Stimulated activated CD4-positive, alpha-beta T cell treated with anti-CD3 and anti-CD28 coated beads, Interleukin-1b, Interleukin-23, amount 100 ng/mL, for 48 hours (primary cell): Measurements from ENCODE around the gene NBAS.
"Not testable (repeated sequence)": the region's sequence is repeated elsewhere in the genome, so short reads cannot be mapped to it uniquely, and the experiment has no call there.

ENCODE experiments used
- DNase-seq: peaks from one replicate; pipeline ENCODE4 v3.0.0-alpha.2; 2020

Gene NBAS

DNA sequence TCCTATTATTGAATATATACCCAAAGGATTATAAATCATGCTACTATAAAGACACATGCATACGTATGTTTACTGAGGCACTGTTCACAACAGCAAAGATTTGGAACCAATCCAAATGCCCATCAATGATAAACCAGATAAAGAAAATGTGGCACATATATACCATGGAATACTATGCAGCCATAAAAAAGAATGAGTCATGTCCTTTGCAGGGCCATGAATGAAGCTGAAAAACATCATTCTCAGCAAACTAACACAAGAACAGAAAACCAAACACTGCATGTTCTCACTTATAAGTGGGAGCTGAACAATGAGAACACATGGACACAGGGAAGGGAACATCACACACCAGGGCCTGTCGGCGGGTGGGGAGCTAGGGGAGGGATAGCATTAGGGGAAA, 310.2 kb downstream of the NBAS start:
- not testable (repeated sequence) for DNase-seq

GRCh38 chr2:15246870-15247269, 314.3 kb downstream of the NBAS start:
- no peak for DNase-seq

- no peak for DNase-seq
Observed at GRCh38 chr2:15243762-15244161, 317.4 kb downstream of the NBAS start.

GRCh38 chr2:15242936-15243461, 318.1 kb downstream of the NBAS start:
- DNase-seq = no peak

DNA sequence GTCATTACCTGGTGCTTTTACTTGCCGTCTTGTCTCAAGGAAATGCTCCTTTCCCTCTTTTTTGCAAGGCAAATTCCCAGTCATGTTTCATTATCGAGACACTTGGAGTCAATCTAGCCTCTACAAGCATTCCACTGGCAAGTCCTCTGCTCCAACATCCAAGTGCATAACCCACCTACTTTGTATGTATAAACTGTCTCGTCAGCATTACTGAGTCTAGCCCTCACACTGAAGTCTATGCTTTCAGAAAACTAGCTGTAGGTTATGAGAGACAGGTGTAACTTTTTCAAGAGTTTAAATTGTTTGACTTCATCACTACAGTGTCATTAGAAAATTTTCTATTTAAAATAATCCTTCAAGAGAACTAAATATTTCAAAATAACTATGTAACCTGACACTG, 319.2 kb downstream of the NBAS start:
- DNase-seq = no peak

GRCh38 chr2:15241201-15241600, 319.9 kb downstream of the NBAS start:
- no peak for DNase-seq

DNA sequence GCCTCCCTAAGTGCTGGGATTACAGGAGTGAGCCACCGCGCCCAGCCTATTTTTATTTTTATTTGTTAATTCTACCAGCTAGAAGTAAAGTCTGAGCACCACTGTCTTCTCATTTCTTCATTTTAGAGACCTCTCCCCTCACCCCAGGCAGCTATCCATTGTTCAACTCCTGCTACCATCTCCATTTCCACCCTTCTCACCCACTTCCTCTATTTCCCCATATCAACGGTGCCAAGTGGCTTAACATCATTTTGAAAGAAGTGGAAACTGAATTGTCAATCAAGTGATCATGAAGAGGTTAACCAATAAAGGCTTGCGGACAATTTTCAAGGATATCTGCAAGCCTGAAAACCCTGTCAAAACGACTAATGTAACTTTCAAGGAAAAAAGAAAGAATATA, 323.1 kb downstream of the NBAS start:
- no peak for DNase-seq

DNA sequence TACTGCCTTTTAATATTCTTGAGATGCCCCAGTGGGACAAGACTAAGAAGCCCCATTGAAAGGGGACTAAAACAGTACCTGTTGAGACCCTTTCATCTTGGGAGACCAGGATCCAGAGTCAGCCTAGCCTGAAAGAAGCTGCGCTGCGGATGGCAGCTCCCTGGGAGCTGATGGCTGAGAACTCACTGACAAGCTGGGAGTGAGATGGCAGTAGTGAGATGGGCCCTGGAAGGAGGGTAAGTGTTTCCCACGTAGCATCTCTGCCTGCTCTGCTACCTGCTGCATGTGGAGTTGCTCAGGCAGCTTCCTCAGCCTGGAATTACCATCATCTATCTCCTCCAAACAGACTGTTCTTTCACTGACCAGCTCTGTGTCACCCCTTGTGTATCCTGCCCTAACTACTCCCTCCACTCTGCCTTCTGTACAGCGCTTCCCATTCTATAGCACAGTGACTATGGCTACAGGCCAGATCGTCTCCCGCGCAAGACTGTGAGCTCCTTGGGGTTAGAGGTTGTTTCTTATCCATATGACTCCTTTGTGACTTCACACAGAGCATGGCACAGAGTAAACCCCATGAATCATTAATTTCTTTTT, 330.4 kb downstream of the NBAS start:
- DNase-seq = no peak

GRCh38 chr2:15226661-15227060, 334.5 kb downstream of the NBAS start:
- no peak for DNase-seq

GRCh38 chr2:15225131-15225530, 336.0 kb downstream of the NBAS start:
- no peak for DNase-seq

DNA sequence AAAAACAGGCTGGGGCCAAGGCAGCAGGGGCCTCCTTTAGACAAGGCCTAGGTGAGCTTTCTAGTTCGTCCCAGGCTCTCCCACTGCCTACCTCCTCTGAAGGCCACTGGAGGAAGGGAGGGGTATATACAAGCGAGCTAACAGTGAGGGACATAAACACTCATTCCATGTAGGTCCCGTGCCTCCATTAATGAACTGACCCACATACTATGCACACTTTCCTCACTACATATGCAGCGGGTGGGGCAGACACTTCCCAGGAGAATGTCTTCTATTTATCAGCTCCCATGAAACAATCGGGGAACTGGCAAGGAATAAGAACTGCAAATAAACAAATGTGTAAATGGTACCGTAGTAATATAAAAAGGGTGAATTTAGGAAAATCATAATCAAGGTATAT, 336.5 kb downstream of the NBAS start:
- no peak for DNase-seq

DNA sequence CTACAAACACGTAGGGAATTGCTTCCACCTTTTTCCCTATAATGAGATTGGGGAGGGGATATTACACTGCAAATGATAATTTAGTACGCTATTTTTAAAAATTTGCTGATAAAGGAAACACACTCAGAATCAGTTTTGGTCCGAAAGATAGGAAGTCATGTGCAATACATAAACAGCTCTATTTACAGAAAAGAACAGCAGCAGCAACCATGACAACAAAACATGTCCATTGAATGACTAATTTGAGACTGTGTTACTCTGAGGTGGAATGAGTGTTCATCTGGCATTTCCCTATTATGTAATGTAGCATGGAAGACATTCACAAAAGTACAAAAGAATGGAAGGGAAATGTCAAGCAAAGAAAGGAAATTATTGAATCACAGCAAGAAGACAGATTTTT, 337.2 kb downstream of the NBAS start:
- no peak for DNase-seq

DNA sequence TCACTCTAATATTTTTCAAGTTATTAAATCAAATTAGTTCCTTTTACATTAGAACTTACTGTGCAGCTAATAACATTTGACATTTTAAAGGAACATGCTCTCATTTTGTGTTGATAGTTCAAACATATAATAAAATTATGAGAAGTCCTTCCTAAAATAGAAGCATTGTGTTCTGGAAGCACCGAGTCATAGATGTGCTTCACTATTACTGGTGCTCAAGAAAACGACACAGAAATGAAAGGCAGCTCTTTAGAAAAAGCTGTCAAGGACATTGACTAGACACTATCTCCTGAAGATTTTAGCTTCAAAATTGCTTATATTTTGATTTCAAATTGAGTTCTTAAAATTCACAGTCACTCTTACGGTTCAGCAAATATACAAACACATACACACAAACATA, 338.3 kb downstream of the NBAS start:
- no peak for DNase-seq

- DNase-seq = no peak
Observed at GRCh38 chr2:15220603-15221002, 340.5 kb downstream of the NBAS start.

DNA sequence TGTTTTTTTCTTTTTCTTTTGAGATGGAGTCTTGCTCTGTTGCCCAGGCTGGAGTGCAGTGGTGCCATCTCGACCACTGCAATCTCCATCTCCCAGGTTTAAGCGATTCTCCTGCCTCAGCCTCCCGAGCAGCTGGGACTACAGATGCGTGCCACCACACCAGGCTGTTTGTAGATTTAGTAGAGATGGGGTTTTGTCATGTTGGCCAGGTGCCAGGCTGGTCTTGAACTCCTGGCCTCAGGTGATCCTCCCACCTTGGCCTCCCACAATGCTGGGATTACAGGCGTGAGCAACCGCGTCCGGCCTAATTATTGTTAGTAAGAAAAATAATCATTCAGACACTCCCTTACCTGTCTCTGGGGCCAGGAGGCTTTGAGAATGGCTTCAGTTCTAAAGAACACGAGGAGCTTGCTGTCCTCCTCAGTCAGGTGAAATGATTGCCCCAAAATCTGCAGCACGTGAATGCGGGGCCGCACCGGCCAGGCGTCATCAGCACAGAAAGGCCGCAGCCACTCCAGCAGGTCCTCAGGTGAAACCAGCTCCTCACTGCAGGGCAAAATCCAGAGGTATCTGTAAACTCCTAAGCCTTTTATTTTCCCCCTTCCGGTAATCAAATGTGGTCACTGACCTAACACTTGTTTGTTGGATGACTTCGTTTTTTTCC, 342.6 kb downstream of the NBAS start:
- DNase-seq = no peak

- no peak for DNase-seq
Observed at GRCh38 chr2:15212249-15212648, 348.9 kb downstream of the NBAS start.

GRCh38 chr2:15210542-15210941, 350.6 kb downstream of the NBAS start:
- DNase-seq = not testable (repeated sequence)

- no peak for DNase-seq
Observed at GRCh38 chr2:15206419-15206818, 354.7 kb downstream of the NBAS start.

- no peak for DNase-seq
Observed at GRCh38 chr2:15205562-15205961, 355.6 kb downstream of the NBAS start.

DNA sequence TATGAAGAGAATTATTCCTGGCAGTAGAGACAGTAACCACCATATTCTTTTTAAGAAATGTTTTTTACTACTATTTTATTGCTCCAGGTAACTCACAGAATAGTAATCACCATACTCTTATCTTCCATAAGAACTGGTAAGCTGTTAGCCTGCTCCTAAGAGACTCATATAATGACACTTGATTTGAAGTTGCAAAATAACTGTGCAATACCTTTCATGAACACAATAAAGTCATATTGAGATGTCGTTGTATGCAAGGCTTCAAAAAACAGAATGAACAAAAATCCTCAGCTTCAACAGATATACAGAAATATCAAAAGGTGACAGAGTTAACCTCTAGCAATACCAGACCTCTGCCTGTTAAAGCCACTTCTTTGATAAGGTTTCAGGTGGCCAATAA, 360.1 kb downstream of the NBAS start:
- no peak for DNase-seq

GRCh38 chr2:15200581-15200980, 360.6 kb downstream of the NBAS start:
- DNase-seq = no peak

DNA sequence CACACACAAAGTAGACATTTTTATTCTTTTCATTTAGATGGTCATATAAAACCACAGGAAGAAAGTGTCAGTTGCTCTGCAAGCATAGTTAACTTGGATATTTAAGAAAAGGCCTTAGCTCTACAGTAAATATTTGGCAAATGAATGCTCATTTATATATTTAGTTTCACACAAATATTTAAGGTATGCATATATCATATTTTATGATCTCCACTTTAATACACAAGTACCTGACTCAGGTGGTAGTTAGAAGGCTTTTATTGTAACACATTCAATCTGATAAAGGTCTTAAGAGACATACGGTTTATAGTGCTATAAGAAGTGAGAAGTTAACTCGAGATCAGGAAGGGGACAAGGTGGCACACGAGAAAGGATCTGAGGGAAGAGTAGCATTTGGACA, 363.1 kb downstream of the NBAS start:
- DNase-seq = no peak

GRCh38 chr2:15195813-15196212, 365.3 kb downstream of the NBAS start:
- DNase-seq = no peak

DNA sequence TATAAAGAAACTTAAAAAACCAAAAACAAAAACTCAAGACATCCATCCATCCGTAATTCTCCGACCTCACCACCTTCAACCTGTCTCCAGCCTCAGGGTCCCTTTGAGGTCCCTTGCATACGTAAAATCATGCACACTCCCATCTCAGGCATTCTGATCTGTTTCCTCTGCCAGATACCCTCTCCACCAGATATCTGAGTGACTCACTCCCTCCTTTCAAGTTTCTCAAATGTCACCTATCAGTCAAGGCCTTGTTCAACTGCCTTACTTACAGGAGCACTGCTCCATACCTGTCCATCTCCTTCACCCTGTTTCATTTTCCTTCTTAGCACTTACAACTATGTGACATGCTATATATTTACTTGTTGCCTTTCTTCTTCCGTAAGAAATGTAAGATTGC, 369.3 kb downstream of the NBAS start:
- no peak for DNase-seq

GRCh38 chr2:15189216-15189615, 371.9 kb downstream of the NBAS start:
- DNase-seq = no peak
